Activated naive CD8-positive, alpha-beta T cell (primary cell): ENCODE data around the gene CCDC183.
"Not testable (repeated sequence)": the region's sequence is repeated elsewhere in the genome, so short reads cannot be mapped to it uniquely, and the experiment has no call there.

Experiments used
- H3K27ac Mint-ChIP-seq: one replicate; pipeline ENCODE4 v1.8.0; 2021; ENCODE audit warnings: mixed read lengths
- H3K27me3 Mint-ChIP-seq: one replicate; pipeline ENCODE4 v1.8.0; 2021; ENCODE audit warnings: mixed read lengths
- H3K36me3 Mint-ChIP-seq: one replicate; pipeline ENCODE4 v1.8.0; 2021; ENCODE audit warnings: mixed read lengths
- H3K4me1 Mint-ChIP-seq: one replicate; pipeline ENCODE4 v1.8.0; 2021; ENCODE audit warnings: low read depth, mixed read lengths
- H3K4me3 Mint-ChIP-seq: one replicate; pipeline ENCODE4 v1.8.0; 2021; ENCODE audit warnings: mild to moderate bottlenecking, mixed read lengths
- H3K9me3 Mint-ChIP-seq: one replicate; pipeline ENCODE4 v1.8.0; 2021; ENCODE audit warnings: low read depth, mixed read lengths

The CCDC183 gene

DNA sequence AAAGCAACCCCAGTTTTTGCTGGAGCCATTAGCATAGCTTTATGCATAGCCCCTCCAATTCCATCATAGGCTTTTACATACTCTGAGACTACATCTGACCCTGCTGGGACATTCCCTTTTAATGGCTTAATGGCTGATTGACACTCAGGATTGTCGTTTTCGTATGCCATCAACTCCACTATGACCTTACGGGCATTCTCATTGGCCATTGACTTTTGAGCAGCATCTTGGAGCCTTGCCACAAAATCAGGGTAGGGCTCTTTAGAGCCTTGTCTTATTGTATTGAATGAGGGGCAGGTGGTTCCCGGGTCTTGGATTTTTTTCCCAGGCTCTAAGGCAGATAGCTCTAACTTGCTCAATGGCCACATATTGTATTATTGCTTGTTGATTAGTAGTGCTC, 9.2 kb upstream of the CCDC183 start:
- H3K36me3 Mint-ChIP-seq, H3K9me3 Mint-ChIP-seq, H3K27me3 Mint-ChIP-seq, H3K4me3 Mint-ChIP-seq, H3K27ac Mint-ChIP-seq: not testable (repeated sequence)
- H3K4me1 Mint-ChIP-seq: peaks cover 15% of the 10 kb centered on the region

DNA sequence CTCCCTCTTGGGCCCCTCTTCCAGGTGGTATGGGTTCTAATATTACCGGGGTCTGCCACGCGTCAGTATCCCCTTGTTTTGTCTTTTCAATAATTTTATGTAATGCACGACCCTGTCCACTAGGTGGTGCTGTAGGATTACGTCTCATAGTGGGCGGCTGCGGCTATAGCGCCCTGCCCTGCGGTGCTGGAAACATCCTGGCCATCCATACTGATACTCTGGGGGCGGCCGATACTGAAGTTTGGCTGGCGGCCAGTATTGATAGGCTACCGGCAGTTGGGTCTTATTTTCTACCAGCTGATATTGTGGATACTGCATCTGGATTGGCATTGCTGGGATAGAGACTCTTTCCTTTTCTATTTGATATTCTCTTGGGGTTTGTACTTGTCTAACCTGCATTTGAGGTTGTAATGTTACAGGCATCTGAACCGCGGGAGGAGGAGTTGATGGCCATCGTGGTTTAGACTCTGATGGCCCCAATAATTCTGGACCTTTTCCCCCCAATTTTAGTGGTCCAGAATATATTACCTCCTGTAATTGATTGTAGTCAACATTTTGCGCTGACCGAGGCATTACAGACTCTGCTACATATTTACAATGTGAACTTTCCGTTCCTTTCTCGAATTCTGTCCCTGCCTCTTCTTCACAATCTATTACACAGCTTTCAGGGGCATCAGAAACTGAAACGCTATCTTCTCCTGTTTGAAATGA, 8.3 kb upstream of the CCDC183 start:
- H3K4me3 Mint-ChIP-seq: no peak overlapping the region
- H3K27ac Mint-ChIP-seq: no peak overlapping the region

DNA sequence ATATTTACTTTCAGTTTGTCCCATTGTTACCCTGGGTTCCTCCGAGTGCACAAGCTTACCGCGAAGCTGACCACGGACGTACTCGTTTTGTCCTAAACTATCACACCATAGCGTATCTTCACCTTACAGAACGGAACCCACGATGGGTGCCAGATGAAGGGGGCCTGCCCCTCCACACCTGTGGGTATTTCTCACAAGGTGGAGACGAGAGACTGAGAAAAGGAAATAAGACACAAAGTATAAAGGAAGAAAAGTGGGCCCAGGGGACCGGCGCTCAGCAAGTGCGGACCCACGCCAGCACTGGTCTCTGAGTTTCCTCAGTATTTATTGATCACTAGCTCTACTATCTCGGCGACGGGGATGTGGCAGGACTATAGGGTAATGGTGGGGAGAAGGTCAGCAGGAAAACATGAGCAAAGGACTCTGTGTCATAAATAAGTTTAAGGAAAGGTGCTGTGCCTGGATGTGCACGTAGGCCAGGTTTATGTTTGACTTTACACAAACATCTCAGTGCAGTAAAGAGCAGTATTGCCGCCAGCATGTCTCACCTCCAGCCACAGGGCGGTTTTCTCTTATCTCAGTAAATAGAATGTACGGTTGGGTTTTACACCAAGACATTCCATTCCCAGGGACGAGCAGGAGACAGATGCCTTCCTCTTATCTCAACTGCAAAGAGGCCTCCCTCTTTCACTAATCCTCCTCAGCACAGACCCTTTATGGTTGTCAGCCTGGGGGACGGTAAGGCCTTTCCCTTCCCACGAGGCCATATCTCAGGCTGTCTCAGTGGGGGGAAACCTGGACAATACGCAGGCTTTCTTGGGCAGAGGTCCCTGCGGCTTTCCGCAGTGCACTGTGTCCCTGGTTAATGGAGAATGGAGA, 7.3 kb upstream of the CCDC183 start:
- H3K4me1 Mint-ChIP-seq: peaks cover 22% of the 10 kb centered on the region
- not testable (repeated sequence) for H3K27ac Mint-ChIP-seq, H3K4me3 Mint-ChIP-seq, H3K27me3 Mint-ChIP-seq, H3K9me3 Mint-ChIP-seq, H3K36me3 Mint-ChIP-seq

More for the DNA sequence above, 8.3 kb upstream of the CCDC183 start:
- Mint-ChIP-seq H3K4me1 (peaks cover 20% of the 10 kb centered on the region), H3K9me3 (no peaks in the 10 kb centered on the region), H3K36me3 (no peaks in the 10 kb centered on the region), H3K27me3 (peaks cover 2% of the 10 kb centered on the region)

DNA sequence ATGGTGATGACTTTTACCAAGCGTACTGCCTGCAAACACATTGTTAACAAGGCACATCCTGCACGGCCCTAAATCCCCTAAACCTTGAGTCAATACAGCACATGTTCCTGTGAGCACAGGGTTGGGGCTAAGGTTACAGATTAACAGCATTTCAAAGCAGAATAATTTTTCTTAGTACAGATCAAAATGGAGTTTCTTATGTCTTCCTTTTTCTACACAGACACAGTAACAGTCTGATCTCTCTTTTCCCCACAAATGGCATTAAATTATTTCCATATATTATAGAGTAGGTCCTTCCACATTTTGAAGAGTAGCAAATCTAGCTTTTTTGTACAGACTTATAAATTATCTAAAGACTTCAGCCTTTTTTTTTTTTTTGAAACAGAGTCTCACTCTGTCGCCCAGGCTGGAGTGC, 6.6 kb upstream of the CCDC183 start:
- H3K36me3 Mint-ChIP-seq: no peaks in the 10 kb centered on the region
- no peak overlapping the region for H3K4me3 Mint-ChIP-seq
- no peak overlapping the region for H3K27ac Mint-ChIP-seq
- peaks cover 2% of the 10 kb centered on the region for H3K27me3 Mint-ChIP-seq
- no peaks in the 10 kb centered on the region for H3K9me3 Mint-ChIP-seq
- H3K4me1 Mint-ChIP-seq: peaks cover 22% of the 10 kb centered on the region

DNA sequence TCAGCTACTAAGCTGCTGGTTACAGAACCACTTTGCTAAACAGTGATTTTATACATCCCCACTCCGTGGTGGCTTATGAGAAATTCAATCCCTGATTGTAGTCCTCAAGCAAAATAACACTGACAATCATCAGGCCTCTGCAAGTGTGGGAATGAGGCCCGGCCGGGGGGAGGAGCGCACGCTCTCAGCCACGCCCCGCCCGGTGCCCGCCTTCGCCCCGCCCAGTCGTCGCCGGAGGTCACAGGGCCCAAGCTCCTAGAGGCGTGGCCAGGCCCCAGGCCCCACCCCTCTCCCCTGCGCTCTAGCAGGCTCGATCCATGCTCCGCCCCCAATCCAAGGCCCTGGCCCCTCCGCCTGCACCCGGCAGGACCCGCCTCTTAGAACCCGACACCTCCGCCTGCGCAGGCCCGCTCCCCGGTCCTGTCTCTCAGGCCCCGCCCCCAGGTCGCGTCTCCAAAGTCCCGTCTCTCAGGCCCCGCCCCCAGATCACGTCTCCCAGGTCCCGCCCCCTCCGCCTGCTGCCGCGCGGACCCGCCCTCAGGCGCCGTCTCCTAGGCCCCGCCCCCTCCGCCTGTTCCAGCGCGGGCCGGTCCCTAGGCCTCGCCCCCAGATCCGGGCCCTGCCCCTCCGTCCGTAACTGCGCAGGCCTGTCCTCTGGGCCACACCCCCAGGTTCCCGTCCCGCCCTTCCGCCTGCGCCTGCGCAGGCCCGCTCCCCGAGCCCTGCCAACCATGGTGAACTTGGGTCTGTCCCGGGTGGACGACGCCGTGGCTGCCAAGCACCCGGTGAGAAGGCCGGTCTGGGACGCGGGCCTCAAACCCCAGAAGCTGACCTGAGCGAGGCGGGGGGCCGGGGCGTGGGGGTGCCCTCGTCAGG, 5.3 kb upstream of the CCDC183 start, which contains the start of gene TMEM141:
TMEM141 (plus strand) TSS at position 705 of the 876 bp plus-strand sequence; CDS start at position 732, 27 bp downstream.
- no peaks in the 10 kb centered on the region for H3K9me3 Mint-ChIP-seq
- peak within 1 kb of the TSS; percentile 86 for H3K27ac Mint-ChIP-seq
- peaks cover 18% of the 10 kb centered on the region for H3K4me1 Mint-ChIP-seq
- H3K4me3 Mint-ChIP-seq: peak within 1 kb of the TSS; percentile 84
- no peaks in the 10 kb centered on the region for H3K36me3 Mint-ChIP-seq
- peaks cover 2% of the 10 kb centered on the region for H3K27me3 Mint-ChIP-seq

DNA sequence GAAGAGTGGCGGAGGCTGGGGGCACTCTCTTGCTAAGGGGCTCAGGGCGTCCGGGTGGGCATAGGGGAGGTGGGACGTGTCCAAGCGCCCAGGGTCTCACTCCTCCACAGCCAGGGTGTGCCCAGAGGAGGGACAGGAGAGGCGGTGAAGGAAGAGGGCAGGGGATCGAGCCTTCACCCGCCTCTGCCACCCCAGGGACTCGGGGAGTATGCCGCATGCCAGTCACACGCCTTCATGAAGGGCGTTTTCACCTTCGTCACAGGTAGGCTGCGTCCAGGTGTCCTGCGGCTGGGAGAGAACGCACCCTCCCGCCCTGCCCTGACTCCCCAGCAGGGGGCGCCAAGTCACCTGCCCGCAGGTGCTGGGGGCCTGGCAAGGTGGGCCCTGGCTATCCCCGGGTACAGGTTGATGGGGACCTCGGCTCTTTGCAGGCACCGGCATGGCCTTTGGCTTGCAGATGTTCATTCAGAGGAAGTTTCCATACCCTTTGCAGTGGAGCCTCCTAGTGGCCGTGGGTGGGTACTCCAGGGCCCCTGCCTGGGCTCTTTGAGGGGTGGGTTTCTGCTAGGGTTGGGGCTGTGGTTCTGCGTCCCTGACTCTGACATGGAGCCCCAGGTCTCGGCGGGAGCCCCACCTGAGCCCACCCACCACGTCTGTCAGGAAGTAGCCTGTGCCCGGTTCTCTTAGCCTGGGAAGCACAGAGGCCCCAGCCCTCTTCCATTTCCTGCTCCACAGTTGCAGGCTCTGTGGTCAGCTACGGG, 4.4 kb upstream of the CCDC183 start:
- Mint-ChIP-seq H3K27ac (peak overlapping the region; percentile 86), H3K4me1 (peaks cover 26% of the 10 kb centered on the region), H3K9me3 (no peaks in the 10 kb centered on the region), H3K36me3 (no peaks in the 10 kb centered on the region), H3K4me3 (peak overlapping the region; percentile 84), H3K27me3 (peaks cover 2% of the 10 kb centered on the region)

DNA sequence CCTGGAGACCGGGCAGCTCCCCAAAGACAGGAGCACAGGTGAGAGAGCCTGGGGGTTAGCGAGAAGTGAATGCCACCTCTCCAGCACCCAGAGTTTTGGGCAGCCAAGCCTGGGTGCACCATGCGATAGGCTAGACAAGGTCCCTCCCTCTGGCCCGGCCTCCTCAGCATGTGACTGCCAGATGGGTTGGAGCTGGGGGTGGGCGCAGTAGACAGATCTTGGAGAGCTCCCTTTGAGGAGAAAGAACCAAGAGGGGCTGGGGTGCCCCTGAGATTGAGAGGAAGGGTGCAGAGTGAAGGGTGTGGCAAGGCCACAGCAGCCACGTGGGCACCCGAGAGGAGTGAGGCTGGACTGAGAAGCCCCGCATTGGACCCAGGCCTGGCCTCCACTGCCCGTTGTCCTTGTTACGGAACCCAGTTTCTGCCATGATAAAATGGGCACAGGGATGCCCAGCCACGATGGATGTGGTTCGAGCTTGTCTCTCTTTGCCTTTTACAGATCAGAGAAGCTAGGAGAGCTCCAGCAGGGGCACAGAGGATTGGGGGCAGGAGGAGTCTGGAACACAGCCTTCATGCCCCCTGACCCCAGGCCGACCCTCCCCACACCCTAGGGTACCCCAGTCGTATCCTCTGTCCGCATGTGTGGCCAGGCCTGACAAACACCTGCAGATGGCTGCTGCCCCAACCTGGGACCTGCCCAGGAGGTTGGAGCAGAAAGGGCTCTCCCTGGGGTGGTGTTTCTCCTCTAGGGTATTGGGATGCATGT, 3.6 kb upstream of the CCDC183 start:
- peaks cover 27% of the 10 kb centered on the region for H3K4me1 Mint-ChIP-seq
- no peaks in the 10 kb centered on the region for H3K36me3 Mint-ChIP-seq
- H3K27ac Mint-ChIP-seq: no peak overlapping the region
- H3K9me3 Mint-ChIP-seq: no peaks in the 10 kb centered on the region
- peak overlapping the region; percentile 84 for H3K4me3 Mint-ChIP-seq
- no peaks in the 10 kb centered on the region for H3K27me3 Mint-ChIP-seq

DNA sequence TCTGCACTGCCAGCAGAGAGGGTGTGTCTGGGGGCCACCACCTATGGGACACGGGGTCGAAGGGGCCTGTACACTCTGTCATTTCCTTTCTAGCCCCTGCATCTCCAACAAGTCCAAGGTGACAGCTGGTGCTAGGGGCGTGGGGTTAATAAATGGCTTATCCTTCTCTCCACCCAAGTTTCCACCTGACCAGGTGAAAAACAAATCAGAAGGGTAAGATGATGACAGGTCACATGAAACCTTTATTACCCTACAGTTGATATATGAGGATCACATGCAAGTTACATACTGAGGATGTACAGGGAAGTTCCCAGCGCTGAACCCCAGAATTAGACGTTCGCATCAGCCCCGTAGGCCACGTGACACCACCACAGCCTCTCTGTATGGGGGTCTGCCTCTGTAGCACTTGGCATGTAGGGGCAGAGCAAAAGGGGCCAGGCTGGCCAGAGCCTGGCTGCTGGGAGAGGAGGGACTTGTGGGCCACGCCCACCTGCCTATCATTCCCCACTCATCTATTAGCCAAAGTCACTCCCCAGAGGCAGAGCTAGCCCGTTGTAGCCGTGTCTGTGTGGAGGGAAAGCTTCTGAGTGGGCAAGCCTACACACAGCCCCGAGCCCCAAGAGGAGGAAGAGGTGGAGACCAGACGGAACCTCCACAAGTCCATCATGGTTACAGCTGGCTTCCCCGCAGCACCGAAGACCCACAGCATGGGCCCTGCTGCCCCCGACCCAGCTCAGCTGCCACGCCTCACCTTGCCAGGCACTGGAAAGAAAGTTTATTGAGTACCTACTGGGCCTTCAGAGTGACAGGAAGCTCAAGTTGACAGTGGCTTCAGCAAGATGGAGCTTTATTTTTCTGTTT, 2.8 kb upstream of the CCDC183 start:
- no peaks in the 10 kb centered on the region for H3K36me3 Mint-ChIP-seq
- peak overlapping the region; percentile 59 for H3K4me3 Mint-ChIP-seq
- H3K27ac Mint-ChIP-seq: peak overlapping the region; percentile 54
- no peaks in the 10 kb centered on the region for H3K27me3 Mint-ChIP-seq
- H3K9me3 Mint-ChIP-seq: no peaks in the 10 kb centered on the region
- peaks cover 22% of the 10 kb centered on the region for H3K4me1 Mint-ChIP-seq

DNA sequence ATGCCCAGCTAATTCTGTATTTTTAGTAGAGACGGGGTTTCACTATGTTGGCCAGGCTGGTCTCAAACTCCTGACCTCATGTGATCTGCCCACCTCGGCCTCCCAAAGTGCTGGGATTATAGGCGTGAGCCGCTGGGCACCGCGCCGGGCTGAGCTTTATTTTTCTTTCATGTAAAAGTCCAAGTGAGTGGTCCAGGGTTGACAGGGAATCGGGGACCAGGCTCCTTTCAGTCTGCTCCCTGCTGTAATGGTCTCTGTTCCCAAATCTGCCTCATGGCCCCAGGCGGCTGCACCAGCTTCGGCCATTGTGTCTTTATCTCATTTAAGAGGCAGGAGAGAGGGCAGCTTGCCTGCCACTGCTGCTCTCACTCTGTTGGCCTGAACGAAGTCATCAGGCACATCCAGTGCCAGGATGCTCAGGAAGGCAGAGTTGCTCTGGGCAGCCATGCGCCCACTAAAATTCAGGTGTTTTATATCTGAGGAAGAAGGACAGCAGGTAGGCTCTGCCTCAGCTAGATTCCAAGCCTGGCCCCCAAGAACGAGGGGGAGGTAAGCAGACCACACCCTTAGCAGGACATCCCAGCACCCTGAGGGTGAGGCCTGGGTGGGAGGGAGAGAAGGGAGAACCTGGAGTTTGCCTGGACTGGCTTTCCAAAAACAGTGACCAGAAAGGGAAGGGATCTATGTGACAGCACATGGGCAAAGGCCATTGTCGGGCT, 1.7 kb upstream of the CCDC183 start:
- no peak overlapping the region for H3K27ac Mint-ChIP-seq
- no peaks in the 10 kb centered on the region for H3K36me3 Mint-ChIP-seq
- peaks cover 22% of the 10 kb centered on the region for H3K4me1 Mint-ChIP-seq
- no peaks in the 10 kb centered on the region for H3K27me3 Mint-ChIP-seq
- H3K9me3 Mint-ChIP-seq: no peaks in the 10 kb centered on the region
- no peak overlapping the region for H3K4me3 Mint-ChIP-seq

DNA sequence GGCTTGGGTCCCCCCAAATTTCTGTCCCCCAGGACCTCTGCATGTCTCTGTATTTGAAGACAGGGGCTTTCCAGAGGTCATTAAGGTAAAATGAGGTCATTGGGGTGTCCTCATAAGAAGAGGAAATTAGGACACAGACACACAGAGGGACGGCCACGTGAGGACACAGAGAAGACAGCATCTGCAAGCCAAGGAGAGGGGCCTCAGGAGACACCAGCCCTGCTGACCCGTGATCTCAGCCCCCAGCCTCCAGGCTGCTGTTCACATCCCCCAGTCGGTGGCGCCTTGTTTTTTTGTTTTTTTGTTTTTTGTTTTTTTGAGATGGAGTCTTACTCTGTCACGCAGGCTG, 1.2 kb upstream of the CCDC183 start:
- no peaks in the 10 kb centered on the region for H3K36me3 Mint-ChIP-seq
- no peak overlapping the region for H3K27ac Mint-ChIP-seq
- peaks cover 22% of the 10 kb centered on the region for H3K4me1 Mint-ChIP-seq
- no peaks in the 10 kb centered on the region for H3K9me3 Mint-ChIP-seq
- H3K27me3 Mint-ChIP-seq: no peaks in the 10 kb centered on the region
- no peak overlapping the region for H3K4me3 Mint-ChIP-seq

DNA sequence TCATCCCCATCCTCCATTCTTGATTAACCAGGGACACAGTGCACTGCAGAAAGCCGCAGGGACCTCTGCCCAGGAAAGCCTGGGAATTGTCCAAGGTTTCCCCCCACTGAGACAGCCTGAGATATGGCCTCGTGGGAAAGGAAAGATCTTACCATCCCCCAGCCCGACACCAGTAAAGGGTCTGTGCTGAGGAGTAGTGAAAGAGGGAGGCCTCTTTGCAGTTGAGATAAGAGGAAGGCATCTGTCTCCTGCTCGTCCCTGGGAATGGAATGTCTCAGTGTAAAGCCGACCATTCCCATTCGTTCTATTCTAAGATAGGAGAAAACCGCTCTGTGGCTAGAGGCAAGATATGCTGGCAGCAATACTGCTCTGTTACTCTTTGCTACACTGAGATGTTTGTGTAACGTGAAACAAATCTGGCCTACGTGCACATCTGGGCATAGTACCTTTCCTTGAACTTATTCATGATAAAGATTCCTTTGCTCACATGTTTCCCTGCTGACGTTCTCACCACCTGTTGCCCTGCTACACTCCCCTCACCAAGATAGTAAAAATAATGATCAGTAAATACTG, 723 bp downstream of the CCDC183 start:
- not testable (repeated sequence) for H3K9me3 Mint-ChIP-seq, H3K27me3 Mint-ChIP-seq, H3K27ac Mint-ChIP-seq, H3K36me3 Mint-ChIP-seq
- H3K4me1 Mint-ChIP-seq: peaks cover 28% of the 10 kb centered on the region
- H3K4me3 Mint-ChIP-seq: peak overlapping the region; percentile 6

DNA sequence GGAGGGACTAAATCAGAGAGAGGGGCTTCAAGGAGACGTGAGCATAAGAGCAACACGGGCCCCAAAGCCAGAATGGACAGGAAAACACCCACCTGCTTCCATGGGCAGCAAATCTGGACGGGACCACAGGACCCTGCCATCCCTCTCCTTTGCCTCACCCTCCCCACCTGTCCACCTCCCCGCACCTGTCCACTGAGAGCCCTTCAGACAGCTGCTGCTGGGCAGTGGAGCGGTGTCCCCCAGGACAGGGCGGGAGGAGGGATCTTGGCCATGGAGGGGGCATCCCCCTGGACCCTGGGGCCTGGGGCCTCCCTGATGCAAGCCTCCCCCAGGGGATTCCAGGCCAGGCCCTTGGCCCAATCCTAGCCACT, 2.6 kb downstream of the CCDC183 start:
- no peaks in the 10 kb centered on the region for H3K36me3 Mint-ChIP-seq
- H3K4me1 Mint-ChIP-seq: peaks cover 19% of the 10 kb centered on the region
- H3K4me3 Mint-ChIP-seq: no peak overlapping the region
- H3K27me3 Mint-ChIP-seq: no peaks in the 10 kb centered on the region
- H3K9me3 Mint-ChIP-seq: no peaks in the 10 kb centered on the region
- no peak overlapping the region for H3K27ac Mint-ChIP-seq
